H1 (cell line): ENCODE data around the gene CD3D. TPM values are rescaled to one million over a fixed set of nuclear protein-coding genes. Genes with fewer than 3 reads are reported as not detected.

Experiments
- CHD2 ChIP-seq: IDR thresholded peaks from 2 replicates; pipeline ENCODE4 v1.6.1; 2012; ENCODE audit warnings: low read length, improper control_type of control experiment
- EZH2 ChIP-seq: fragments of 200-600 bp; sonication (generic); IDR thresholded peaks from 2 replicates; pipeline ENCODE4 v1.7.1; 2012; ENCODE audit warnings: low read depth, mild to moderate bottlenecking, moderate library complexity, low read length, inconsistent platforms; ENCODE audit not compliant: severe bottlenecking
- FOSL1 ChIP-seq: IDR thresholded peaks from 2 replicates; pipeline ENCODE4 v1.6.1; 2011; ENCODE audit warnings: mild to moderate bottlenecking, low read depth, low read length, moderate library complexity; ENCODE audit not compliant: insufficient read depth
- HDAC2 ChIP-seq, 2 experiments: fragments of 300-600 bp in 1 of 2; sonication (generic) in 1 of 2; IDR thresholded peaks; 2 replicates each; pipeline ENCODE4 v1.6.1; 2011 to 2012; ENCODE audit warnings: low read depth in 2 of 2, low read length in 2 of 2, mild to moderate bottlenecking in 2 of 2, moderate library complexity in 2 of 2, borderline replicate concordance in 1 of 2, inconsistent platforms in 1 of 2
- PHF8 ChIP-seq: fragments of 200-600 bp; sonication (generic); conservative IDR thresholded peaks from 2 replicates; pipeline ENCODE4 v1.7.1; 2012; ENCODE audit warnings: low read depth, mild to moderate bottlenecking, inconsistent platforms, low read length, moderate library complexity
- TCF12 ChIP-seq: IDR thresholded peaks from 2 replicates; pipeline ENCODE4 v1.6.1; 2011; ENCODE audit warnings: low read depth, mild to moderate bottlenecking, low read length
- YY1 ChIP-seq: IDR thresholded peaks from 2 replicates; pipeline ENCODE4 v1.6.1; 2011; ENCODE audit warnings: low read depth, mild to moderate bottlenecking, low read length
- polyA plus RNA-seq, 7 experiments: library from polyadenylated mRNA; depleted of rRNA in 3 of 7; stranded (reverse) in 5 of 7; unstranded in 2 of 7; fragments of >200 nt in 5 of 7; fragments of 200-250 nt in 2 of 7; gene quantifications; 1 replicate in 5 of 7; 2 replicates in 1 of 7; 4 replicates in 1 of 7; pipeline versions ENCODE4 v1.2.1 to v1.2.3, GENCODE V29; 2011 to 2013; ENCODE audit warnings: missing spikeins in 2 of 7, mixed read lengths in 2 of 7
- total RNA-seq: library from RNA; stranded (reverse); fragmentation: NEBNext Ultra II Directional; extraction: Animal tissue kit (Norgen Biotek cat#: 25700); gene quantifications from 2 replicates; pipeline ENCODE4 v1.2.1, GENCODE V29; 2021
- TF ChIP-seq, protein P1 (sequence below): fragments of 300-600 bp; sonication (generic); IDR thresholded peaks from 2 replicates; pipeline ENCODE4 v1.7.1; 2012; ENCODE audit warnings: low read length, moderate library complexity, mild to moderate bottlenecking, inconsistent platforms; ENCODE audit not compliant: insufficient replicate concordance

CD3D gene
- total and polyA plus RNA-seq, 2 of the 8 experiments (the other 6 are each of a cell fraction or from before 2014, with no cell fraction given) = not detected

DNA sequence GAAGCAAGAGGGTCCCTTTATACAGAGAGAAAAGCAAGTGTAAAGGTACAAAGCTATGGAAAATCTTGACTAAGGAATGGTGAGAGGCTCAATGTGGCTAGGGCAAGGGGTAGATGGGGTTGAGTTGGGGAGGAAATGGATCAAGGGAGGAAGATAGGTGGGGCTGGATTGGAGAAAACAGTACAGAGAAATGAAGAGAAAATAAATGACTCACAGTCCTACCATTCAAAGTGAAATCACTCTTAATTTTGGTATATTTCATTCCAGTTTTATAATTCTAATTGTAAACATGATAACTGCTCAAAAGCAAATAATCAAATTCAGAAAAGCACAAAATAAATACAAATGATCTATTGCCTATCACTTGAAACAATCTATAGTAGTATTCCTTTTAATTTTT, 33.5 kb upstream of the CD3D start (continued):
- TF ChIP-seq, protein P1, sequence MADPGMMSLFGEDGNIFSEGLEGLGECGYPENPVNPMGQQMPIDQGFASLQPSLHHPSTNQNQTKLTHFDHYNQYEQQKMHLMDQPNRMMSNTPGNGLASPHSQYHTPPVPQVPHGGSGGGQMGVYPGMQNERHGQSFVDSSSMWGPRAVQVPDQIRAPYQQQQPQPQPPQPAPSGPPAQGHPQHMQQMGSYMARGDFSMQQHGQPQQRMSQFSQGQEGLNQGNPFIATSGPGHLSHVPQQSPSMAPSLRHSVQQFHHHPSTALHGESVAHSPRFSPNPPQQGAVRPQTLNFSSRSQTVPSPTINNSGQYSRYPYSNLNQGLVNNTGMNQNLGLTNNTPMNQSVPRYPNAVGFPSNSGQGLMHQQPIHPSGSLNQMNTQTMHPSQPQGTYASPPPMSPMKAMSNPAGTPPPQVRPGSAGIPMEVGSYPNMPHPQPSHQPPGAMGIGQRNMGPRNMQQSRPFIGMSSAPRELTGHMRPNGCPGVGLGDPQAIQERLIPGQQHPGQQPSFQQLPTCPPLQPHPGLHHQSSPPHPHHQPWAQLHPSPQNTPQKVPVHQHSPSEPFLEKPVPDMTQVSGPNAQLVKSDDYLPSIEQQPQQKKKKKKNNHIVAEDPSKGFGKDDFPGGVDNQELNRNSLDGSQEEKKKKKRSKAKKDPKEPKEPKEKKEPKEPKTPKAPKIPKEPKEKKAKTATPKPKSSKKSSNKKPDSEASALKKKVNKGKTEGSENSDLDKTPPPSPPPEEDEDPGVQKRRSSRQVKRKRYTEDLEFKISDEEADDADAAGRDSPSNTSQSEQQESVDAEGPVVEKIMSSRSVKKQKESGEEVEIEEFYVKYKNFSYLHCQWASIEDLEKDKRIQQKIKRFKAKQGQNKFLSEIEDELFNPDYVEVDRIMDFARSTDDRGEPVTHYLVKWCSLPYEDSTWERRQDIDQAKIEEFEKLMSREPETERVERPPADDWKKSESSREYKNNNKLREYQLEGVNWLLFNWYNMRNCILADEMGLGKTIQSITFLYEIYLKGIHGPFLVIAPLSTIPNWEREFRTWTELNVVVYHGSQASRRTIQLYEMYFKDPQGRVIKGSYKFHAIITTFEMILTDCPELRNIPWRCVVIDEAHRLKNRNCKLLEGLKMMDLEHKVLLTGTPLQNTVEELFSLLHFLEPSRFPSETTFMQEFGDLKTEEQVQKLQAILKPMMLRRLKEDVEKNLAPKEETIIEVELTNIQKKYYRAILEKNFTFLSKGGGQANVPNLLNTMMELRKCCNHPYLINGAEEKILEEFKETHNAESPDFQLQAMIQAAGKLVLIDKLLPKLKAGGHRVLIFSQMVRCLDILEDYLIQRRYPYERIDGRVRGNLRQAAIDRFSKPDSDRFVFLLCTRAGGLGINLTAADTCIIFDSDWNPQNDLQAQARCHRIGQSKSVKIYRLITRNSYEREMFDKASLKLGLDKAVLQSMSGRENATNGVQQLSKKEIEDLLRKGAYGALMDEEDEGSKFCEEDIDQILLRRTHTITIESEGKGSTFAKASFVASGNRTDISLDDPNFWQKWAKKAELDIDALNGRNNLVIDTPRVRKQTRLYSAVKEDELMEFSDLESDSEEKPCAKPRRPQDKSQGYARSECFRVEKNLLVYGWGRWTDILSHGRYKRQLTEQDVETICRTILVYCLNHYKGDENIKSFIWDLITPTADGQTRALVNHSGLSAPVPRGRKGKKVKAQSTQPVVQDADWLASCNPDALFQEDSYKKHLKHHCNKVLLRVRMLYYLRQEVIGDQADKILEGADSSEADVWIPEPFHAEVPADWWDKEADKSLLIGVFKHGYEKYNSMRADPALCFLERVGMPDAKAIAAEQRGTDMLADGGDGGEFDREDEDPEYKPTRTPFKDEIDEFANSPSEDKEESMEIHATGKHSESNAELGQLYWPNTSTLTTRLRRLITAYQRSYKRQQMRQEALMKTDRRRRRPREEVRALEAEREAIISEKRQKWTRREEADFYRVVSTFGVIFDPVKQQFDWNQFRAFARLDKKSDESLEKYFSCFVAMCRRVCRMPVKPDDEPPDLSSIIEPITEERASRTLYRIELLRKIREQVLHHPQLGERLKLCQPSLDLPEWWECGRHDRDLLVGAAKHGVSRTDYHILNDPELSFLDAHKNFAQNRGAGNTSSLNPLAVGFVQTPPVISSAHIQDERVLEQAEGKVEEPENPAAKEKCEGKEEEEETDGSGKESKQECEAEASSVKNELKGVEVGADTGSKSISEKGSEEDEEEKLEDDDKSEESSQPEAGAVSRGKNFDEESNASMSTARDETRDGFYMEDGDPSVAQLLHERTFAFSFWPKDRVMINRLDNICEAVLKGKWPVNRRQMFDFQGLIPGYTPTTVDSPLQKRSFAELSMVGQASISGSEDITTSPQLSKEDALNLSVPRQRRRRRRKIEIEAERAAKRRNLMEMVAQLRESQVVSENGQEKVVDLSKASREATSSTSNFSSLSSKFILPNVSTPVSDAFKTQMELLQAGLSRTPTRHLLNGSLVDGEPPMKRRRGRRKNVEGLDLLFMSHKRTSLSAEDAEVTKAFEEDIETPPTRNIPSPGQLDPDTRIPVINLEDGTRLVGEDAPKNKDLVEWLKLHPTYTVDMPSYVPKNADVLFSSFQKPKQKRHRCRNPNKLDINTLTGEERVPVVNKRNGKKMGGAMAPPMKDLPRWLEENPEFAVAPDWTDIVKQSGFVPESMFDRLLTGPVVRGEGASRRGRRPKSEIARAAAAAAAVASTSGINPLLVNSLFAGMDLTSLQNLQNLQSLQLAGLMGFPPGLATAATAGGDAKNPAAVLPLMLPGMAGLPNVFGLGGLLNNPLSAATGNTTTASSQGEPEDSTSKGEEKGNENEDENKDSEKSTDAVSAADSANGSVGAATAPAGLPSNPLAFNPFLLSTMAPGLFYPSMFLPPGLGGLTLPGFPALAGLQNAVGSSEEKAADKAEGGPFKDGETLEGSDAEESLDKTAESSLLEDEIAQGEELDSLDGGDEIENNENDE = no peak
- TF ChIP-seq FOSL1 (no peak), EZH2 (no peak), HDAC2 (IDR thresholded peaks at IDR 0.05; ENCODE audit: borderline replicate concordance in 1 of 2, low read depth in 2 of 2, low read length in 2 of 2) (no peak), CHD2 (no peak), PHF8 (no peak), YY1 (no peak), TCF12 (no peak)
